Prostate gland (tissue), 2 donors: Measurements from ENCODE around the gene TBCC.

Experiments
- POLR2A ChIP-seq: fragments of 450-650 bp; IDR thresholded peaks from one replicate; pipeline ENCODE4 v1.6.1; 2016; ENCODE audit warnings: antibody characterized with exemption, mild to moderate bottlenecking
- TF ChIP-seq, protein P1 (sequence below), 4 experiments: fragments of 200-600 bp in 2 of 4; fragments of 450-650 bp in 2 of 4; sonication (generic) in 2 of 4; IDR thresholded peaks; 1 replicate in 3 of 4; 2 replicates in 1 of 4; pipeline ENCODE4 v1.5.1; 2016 to 2019; ENCODE audit warnings: antibody characterized with exemption in 4 of 4, mild to moderate bottlenecking in 2 of 4, moderate library complexity in 2 of 4

DNA sequence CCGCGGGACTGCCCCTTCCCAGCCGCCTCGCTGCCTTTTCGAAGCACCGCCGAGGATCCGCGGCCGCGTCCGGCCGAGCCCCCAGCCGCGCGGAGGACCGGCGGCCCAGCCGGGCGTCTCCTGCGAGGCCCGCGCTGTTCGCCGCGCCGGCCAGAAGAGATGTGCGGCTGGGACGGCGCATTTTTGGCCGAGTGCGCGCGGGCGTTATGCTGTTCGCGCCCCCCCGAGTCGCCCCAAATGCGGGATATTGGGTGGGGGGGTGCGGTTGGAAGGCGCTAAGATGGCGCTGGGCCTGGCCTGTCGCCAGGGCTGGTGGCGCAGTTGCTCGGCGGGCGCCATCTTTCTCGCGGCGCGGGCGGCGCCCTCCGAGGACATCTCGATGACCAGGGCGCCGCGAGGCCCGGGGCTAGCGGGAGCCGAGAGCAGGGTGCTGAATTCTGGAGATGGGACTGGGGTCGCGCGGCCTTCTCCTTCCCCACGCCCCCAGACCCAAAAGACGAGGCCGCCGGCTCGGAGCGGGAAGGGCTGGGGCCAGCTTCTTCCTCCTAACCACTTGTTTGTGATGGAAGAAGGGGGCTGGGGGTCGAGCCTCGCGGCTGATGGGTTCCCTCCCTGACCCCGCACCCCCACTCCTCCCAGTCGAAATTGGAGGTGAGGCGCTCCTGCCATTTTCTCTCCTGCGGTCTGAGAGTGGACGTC, 37.4 kb upstream of the TBCC start:
- TF ChIP-seq, protein P1, sequence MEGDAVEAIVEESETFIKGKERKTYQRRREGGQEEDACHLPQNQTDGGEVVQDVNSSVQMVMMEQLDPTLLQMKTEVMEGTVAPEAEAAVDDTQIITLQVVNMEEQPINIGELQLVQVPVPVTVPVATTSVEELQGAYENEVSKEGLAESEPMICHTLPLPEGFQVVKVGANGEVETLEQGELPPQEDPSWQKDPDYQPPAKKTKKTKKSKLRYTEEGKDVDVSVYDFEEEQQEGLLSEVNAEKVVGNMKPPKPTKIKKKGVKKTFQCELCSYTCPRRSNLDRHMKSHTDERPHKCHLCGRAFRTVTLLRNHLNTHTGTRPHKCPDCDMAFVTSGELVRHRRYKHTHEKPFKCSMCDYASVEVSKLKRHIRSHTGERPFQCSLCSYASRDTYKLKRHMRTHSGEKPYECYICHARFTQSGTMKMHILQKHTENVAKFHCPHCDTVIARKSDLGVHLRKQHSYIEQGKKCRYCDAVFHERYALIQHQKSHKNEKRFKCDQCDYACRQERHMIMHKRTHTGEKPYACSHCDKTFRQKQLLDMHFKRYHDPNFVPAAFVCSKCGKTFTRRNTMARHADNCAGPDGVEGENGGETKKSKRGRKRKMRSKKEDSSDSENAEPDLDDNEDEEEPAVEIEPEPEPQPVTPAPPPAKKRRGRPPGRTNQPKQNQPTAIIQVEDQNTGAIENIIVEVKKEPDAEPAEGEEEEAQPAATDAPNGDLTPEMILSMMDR (IDR thresholded peaks at IDR 0.05) = no peak
- peak; percentile 15 for TF ChIP-seq POLR2A
